Type B pancreatic cell (in vitro differentiated cells): Measurements from ENCODE around the gene DYRK1A. TPM values are rescaled to one million over a fixed set of nuclear protein-coding genes. Genes with fewer than 3 reads are reported as not detected.
A peak's percentile ranks its signal among the peaks of the same experiment; 100 is the strongest.

Experiments
- DNase-seq: peaks from one replicate; pipeline ENCODE4 v3.0.0; 2021; ENCODE audit warnings: mixed read lengths; ENCODE audit not compliant: unreplicated experiment; ENCODE audit errors: extremely low spot score
- H3K27ac Mint-ChIP-seq: 2 replicates; pipeline ENCODE4 v1.8.0; 2021; ENCODE audit warnings: mild to moderate bottlenecking, mixed read lengths
- H3K27me3 Mint-ChIP-seq: 2 replicates; pipeline ENCODE4 v1.8.0; 2021; ENCODE audit warnings: mixed read lengths
- H3K36me3 Mint-ChIP-seq: 2 replicates; pipeline ENCODE4 v1.8.0; 2021; ENCODE audit warnings: mixed read lengths
- H3K4me1 Mint-ChIP-seq: one replicate; pipeline ENCODE4 v1.8.0; 2021; ENCODE audit warnings: mixed read lengths; ENCODE audit not compliant: unreplicated experiment
- H3K4me3 Mint-ChIP-seq: 2 replicates; pipeline ENCODE4 v1.8.0; 2021; ENCODE audit warnings: mild to moderate bottlenecking, mixed read lengths
- H3K9me3 Mint-ChIP-seq: 2 replicates; pipeline ENCODE4 v1.8.0; 2021; ENCODE audit warnings: mixed read lengths
- CTCF ChIP-seq: fragments of 200-600 bp; sonication (generic); conservative IDR thresholded peaks from 2 replicates; pipeline ENCODE4 v1.5.0; 2021; ENCODE audit warnings: antibody characterized with exemption, mild to moderate bottlenecking
- total RNA-seq: library from RNA; stranded (reverse); gene quantifications from 2 replicates; pipeline ENCODE4 v1.2.1, GENCODE V29; 2021; ENCODE audit warnings: low replicate concordance

The DYRK1A gene
- total RNA-seq, 1 donor from 2014 or later, result 70.6 TPM

DNA sequence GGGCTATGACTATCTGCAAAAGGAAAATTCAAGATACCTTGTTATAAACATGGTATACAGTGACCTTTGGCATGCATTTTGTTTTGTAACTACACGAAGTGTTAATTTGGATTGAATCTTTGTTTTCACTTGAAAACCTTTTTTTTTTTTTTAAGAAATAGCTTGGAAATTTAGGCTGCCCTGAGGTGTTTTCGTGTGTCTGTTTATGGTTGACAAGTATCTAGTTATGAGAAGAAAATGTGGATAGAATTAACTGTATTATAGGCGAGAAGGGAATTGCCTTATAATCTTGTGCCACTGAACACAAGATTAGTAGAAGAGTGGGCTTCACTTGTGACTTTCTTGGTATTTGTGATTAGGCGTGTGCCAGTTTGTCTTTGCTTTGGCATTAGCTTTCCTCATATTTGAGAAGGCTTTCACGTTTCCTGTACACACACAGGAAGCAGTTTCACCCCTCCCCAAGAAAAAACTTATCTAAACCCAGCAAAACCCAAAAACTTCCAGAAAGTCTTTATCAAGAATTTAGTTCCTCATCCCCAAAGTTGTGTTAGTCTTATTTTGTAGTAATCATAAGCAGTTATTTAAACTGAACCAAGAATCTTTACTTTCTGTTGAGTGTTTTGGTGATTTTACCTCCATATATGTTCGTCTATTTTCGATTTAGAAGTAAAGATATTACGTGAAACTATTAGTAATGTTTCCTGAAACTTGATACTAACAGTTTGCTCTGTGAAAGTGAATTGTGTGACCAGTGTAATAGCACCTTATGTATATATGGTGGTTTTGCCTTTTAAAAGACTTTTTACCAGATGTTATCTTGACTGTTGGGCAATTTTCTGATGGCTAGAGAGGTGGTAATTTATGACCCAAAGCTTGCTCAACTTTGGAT is 3.8 kb downstream of the DYRK1A start:
- no peaks in the 10 kb centered on the region for H3K27me3 Mint-ChIP-seq
- TF ChIP-seq CTCF, result no peak
- peak overlapping the region; percentile 91 for H3K4me3 Mint-ChIP-seq
- peaks cover 46% of the 10 kb centered on the region for H3K4me1 Mint-ChIP-seq
- peak overlapping the region; percentile 95 for H3K27ac Mint-ChIP-seq
- H3K9me3 Mint-ChIP-seq, result no peaks in the 10 kb centered on the region
- no peak for DNase-seq
- peaks cover 11% of the 10 kb centered on the region for H3K36me3 Mint-ChIP-seq

DNA sequence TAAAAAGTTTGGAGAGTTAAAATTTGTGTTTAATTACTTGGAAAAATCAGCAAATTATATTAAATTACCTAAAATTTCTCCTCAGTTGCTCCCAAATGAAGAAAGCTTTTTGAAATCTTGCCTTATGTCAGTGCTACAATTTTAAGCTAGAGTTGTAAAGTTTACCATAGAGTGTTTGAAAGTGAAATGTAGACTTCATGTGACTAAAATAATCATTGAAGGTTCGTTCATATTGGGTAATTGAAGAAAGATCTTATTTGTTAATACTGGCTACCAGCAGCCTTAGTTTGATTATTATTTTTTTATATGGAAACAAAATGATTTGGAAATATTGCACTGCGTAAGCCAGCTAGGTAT is 4.4 kb downstream of the DYRK1A start:
- DNase-seq, result no peak
- H3K9me3 Mint-ChIP-seq, result no peaks in the 10 kb centered on the region
- no peak for TF ChIP-seq CTCF
- H3K27me3 Mint-ChIP-seq, result no peaks in the 10 kb centered on the region
- peaks cover 16% of the 10 kb centered on the region for H3K36me3 Mint-ChIP-seq
- H3K4me1 Mint-ChIP-seq, result peaks cover 50% of the 10 kb centered on the region
- H3K27ac Mint-ChIP-seq, result peak overlapping the region; percentile 95
- H3K4me3 Mint-ChIP-seq, result peak overlapping the region; percentile 91

DNA sequence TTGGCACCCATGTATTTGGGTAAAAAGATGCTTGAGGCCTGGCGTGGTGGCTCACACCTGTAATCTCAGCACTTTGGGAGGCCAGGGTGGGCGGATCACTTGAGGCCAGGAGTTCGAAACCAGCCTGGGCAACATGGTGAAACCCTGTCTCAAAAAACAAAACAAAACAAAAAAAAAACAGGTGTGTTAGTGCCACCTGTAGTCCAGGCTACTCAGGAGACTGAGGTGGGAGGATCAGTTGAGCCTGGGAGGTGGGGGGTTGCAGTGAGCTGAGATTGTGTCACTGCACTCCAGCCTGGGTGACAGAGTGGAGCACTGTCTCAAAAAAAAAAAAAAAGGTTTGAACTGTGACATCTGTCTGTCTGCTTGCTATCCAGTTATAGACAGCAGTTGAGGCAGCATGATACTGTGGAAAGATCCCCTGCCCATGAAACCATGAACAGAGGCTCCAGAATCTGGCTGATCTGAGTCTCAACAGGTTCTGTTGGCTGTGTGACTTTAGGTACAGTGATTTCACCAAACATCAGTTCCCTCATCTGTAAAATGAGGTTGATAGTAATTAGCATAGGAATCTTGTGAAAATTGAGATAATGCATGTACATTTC is 5.7 kb downstream of the DYRK1A start:
- Mint-ChIP-seq H3K4me3 (no peak overlapping the region), H3K27ac (no peak overlapping the region), H3K36me3 (peaks cover 19% of the 10 kb centered on the region), H3K27me3 (no peaks in the 10 kb centered on the region), H3K4me1 (peaks cover 51% of the 10 kb centered on the region), H3K9me3 (no peaks in the 10 kb centered on the region)
- TF ChIP-seq CTCF, result no peak
- DNase-seq, result no peak

DNA sequence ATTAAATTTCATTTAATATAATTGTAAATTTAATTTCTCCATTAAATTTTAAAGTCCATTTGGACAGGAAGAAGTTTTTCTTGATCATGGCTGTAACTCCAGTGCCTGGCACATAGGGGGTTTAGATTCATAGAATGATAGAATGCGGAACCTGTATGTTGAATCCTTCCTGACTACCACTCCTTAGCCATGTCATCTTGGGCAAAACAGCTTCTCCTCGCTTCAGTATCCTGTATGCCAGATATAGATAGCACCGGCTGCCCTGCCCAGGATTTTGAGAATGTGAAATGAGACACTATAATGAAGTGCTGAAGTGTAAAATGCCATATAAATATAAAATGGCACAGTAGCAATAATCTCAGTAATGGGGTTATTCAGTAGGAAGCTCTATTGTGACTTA is 6.4 kb downstream of the DYRK1A start:
- Mint-ChIP-seq H3K27ac (no peak overlapping the region), H3K27me3 (no peaks in the 10 kb centered on the region), H3K4me1 (peaks cover 55% of the 10 kb centered on the region), H3K36me3 (peaks cover 23% of the 10 kb centered on the region), H3K9me3 (no peaks in the 10 kb centered on the region), H3K4me3 (no peak overlapping the region)
- no peak for TF ChIP-seq CTCF
- DNase-seq, result no peak

- Mint-ChIP-seq H3K27ac (peak overlapping the region; percentile 29), H3K36me3 (peaks cover 24% of the 10 kb centered on the region), H3K4me3 (peak overlapping the region; percentile 4), H3K9me3 (peaks cover 2% of the 10 kb centered on the region), H3K27me3 (no peaks in the 10 kb centered on the region), H3K4me1 (peaks cover 57% of the 10 kb centered on the region)
- TF ChIP-seq CTCF, result no peak
- no peak for DNase-seq
Measured at GRCh38 chr21:37373539-37373938, 7.0 kb downstream of the DYRK1A start.
